CD14-positive monocyte (primary cell): ENCODE results near the gene BRMS1L. TPM values are rescaled to one million over a fixed set of nuclear protein-coding genes. Genes with fewer than 3 reads are reported as not detected.

Experiments
- DNase-seq, 3 donors: peaks; one replicate each; pipeline ENCODE4 v3.0.0-alpha.2; 2011 to 2022
- H2AFZ ChIP-seq: 2 replicates; pipeline ENCODE4 v1.6.0; 2012; ENCODE audit warnings: mild to moderate bottlenecking, low read depth, low read length, inconsistent platforms; ENCODE audit not compliant: insufficient read depth, poor library complexity, severe bottlenecking
- H3K27ac ChIP-seq, 2 donors: 1 replicate in 1 of 2; 2 replicates in 1 of 2; pipeline ENCODE4 v1.5.1; 2012 to 2013; ENCODE audit warnings: low read length in 2 of 2, control low read depth in 1 of 2, inconsistent platforms in 1 of 2, low read depth in 1 of 2, mild to moderate bottlenecking in 1 of 2
- H3K27me3 ChIP-seq, 2 donors: one replicate each; pipeline versions ENCODE4 v1.6.0 to v1.6.1; 2011 to 2013; ENCODE audit warnings: low read length in 2 of 2; ENCODE audit not compliant: control insufficient read depth in 2 of 2, insufficient read depth in 2 of 2
- H3K36me3 ChIP-seq, 2 donors: replicated peaks in 1 of 2; 1 replicate in 1 of 2; 2 replicates in 1 of 2; pipeline versions ENCODE4 v1.5.1 to v1.6.1; 2012 to 2013; ENCODE audit warnings: low read length in 2 of 2, control low read depth in 1 of 2, inconsistent platforms in 1 of 2, mild to moderate bottlenecking in 1 of 2; ENCODE audit not compliant: insufficient read depth in 2 of 2, control insufficient read depth in 1 of 2
- H3K4me1 ChIP-seq, 2 donors: 1 replicate in 1 of 2; 2 replicates in 1 of 2; pipeline versions ENCODE4 v1.5.1 to v1.6.1; 2012 to 2013; ENCODE audit warnings: low read length in 2 of 2, control low read depth in 1 of 2, inconsistent platforms in 1 of 2, mild to moderate bottlenecking in 1 of 2, moderate library complexity in 1 of 2; ENCODE audit not compliant: insufficient read depth in 2 of 2, control insufficient read depth in 1 of 2
- H3K4me2 ChIP-seq: replicated peaks from 2 replicates; pipeline ENCODE3; 2012; ENCODE audit warnings: low read length, moderate library complexity, mild to moderate bottlenecking; ENCODE audit not compliant: poor library complexity, severe bottlenecking; ENCODE audit errors: extremely low read depth
- H3K4me3 ChIP-seq, 3 experiments: fragments of 200-600 bp in 1 of 3; sonication (generic) in 1 of 3; replicated peaks in 1 of 3; 1 replicate in 2 of 3; 2 replicates in 1 of 3; pipeline ENCODE4 v1.5.1; 2011 to 2013; ENCODE audit warnings: low read length in 3 of 3, mild to moderate bottlenecking in 3 of 3, control low read depth in 2 of 3, low read depth in 2 of 3, inconsistent platforms in 1 of 3, moderate library complexity in 1 of 3
- H3K79me2 ChIP-seq: 2 replicates; pipeline ENCODE4 v1.6.0; 2012; ENCODE audit warnings: mild to moderate bottlenecking, control low read depth, inconsistent platforms, low read length, moderate library complexity; ENCODE audit not compliant: insufficient read depth
- H3K9ac ChIP-seq: 2 replicates; pipeline ENCODE4 v1.6.0; 2017; ENCODE audit warnings: low read length, mild to moderate bottlenecking; ENCODE audit not compliant: insufficient read depth, poor library complexity, severe bottlenecking
- H3K9me3 ChIP-seq, 2 donors: replicated peaks in 1 of 2; 1 replicate in 1 of 2; 2 replicates in 1 of 2; pipeline versions ENCODE4 v1.5.1 to v1.6.1; 2012 to 2013; ENCODE audit warnings: low read length in 2 of 2, control low read depth in 1 of 2; ENCODE audit not compliant: control insufficient read depth in 1 of 2, insufficient read depth in 1 of 2
- H4K20me1 ChIP-seq: 2 replicates; pipeline ENCODE4 v1.6.0; 2012; ENCODE audit warnings: mild to moderate bottlenecking, low read length, control low read depth, moderate library complexity; ENCODE audit not compliant: insufficient read depth
- H3K27ac Mint-ChIP-seq, 7 donors: one replicate each; pipeline ENCODE4 v1.8.0; 2020; ENCODE audit warnings: mild to moderate bottlenecking in 7 of 7, mixed read lengths in 7 of 7, moderate library complexity in 6 of 7, inconsistent platforms in 2 of 7
- H3K27me3 Mint-ChIP-seq, 3 donors: one replicate each; pipeline ENCODE4 v1.8.0; 2021 to 2022; ENCODE audit warnings: low read depth in 3 of 3, mild to moderate bottlenecking in 3 of 3, mixed read lengths in 3 of 3, moderate library complexity in 3 of 3, inconsistent platforms in 1 of 3
- H3K36me3 Mint-ChIP-seq, 2 donors: one replicate each; pipeline ENCODE4 v1.8.0; 2020; ENCODE audit warnings: mixed read lengths in 2 of 2, inconsistent platforms in 1 of 2, mild to moderate bottlenecking in 1 of 2
- H3K4me1 Mint-ChIP-seq: one replicate; pipeline ENCODE4 v1.8.0; 2020; ENCODE audit warnings: mild to moderate bottlenecking, mixed read lengths
- H3K4me3 Mint-ChIP-seq, 2 donors: one replicate each; pipeline ENCODE4 v1.8.0; 2020; ENCODE audit warnings: mild to moderate bottlenecking in 2 of 2, mixed read lengths in 2 of 2, moderate library complexity in 1 of 2
- H3K9me3 Mint-ChIP-seq, 7 donors: one replicate each; pipeline ENCODE4 v1.8.0; 2020 to 2022; ENCODE audit warnings: mixed read lengths in 7 of 7, mild to moderate bottlenecking in 6 of 7, moderate library complexity in 6 of 7, inconsistent platforms in 2 of 7
- WGBS: methylation state at CpG from one replicate; pipeline ENCODE4 v1.1.5; 2013; ENCODE audit warnings: missing lambda C conversion rate; ENCODE audit not compliant: insufficient coverage; 5-methylcytosine and 5-hydroxymethylcytosine counted together
- intact Hi-C, 2 donors: fragments of 100-400 bp; cut with micrococcal nuclease; formaldehyde crosslinking; loops; one replicate each; pipeline versions ENCODE4 v1.15.0 to v1.15.1; 2023
- polyA plus RNA-seq, 3 donors: library from polyadenylated mRNA; depleted of rRNA in 1 of 3; unstranded in 2 of 3; stranded (reverse) in 1 of 3; fragments of 300-500 nt in 2 of 3; fragments of >200 nt in 1 of 3; fragmentation: Illumina TruSeq in 2 of 3; gene quantifications; 1 replicate in 2 of 3; 2 replicates in 1 of 3; pipeline ENCODE4 v1.2.3, GENCODE V29; 2012 to 2021
- TF ChIP-seq, protein P1 (sequence below): fragments of 200-600 bp; IDR thresholded peaks from one replicate; pipeline ENCODE4 v1.8.0; 2022; ENCODE audit warnings: antibody characterized with exemption, mild to moderate bottlenecking

BRMS1L gene
- polyA plus RNA-seq, 3 donors: 0.86 to 2.1 (median 1.7) TPM

DNA sequence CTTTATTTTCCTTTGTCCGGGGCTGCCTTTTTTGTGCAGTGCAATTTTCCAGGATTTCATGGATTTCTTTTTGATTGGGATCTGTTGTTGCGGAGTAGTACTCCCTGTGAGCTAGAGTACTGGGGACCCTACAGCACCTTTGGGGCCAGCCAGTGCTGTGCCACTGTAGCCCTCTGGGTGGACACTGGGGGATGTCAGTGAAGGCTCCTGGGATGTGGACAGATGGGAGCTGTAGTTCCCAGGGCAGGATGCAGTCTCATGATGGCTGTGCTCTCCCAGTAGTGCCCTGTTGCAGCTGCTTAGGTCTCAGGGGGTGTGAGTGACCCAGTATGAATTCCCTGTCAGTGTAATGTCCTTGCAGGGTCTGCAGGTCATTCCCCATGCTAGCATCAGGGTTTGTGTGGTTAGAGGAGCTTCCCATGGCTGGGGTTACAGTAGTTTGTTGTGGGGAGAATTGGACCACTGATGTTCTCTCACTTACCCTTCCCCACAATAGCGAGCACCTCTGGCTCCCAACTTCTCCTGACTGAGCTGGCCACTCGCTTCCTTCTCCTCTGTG lies 72.2 kb downstream of the BRMS1L start:
- Histone ChIP-seq H3K4me3 (no peak overlapping the region), H4K20me1 (no peaks in the 10 kb centered on the region), H3K4me2 (no peak overlapping the region), H3K9me3 (peaks cover 4% of the 10 kb centered on the region in 2 donors), H3K9ac (no peak overlapping the region), H3K79me2 (no peaks in the 10 kb centered on the region), H3K27ac (no peak overlapping the region), H3K4me1 (no peaks in the 10 kb centered on the region), H3K27me3 (no peaks in the 10 kb centered on the region), H3K36me3 (no peaks in the 10 kb centered on the region), H2AFZ (no peak overlapping the region)
- Mint-ChIP-seq H3K27me3 (no peaks in the 10 kb centered on the region), H3K27ac (no peak overlapping the region), H3K4me1 (no peaks in the 10 kb centered on the region), H3K9me3 (peaks cover 2 to 23% (median 12%) of the 10 kb centered on the region in 7 donors), H3K4me3 (no peak overlapping the region), H3K36me3 (no peaks in the 10 kb centered on the region)
- TF ChIP-seq, protein P1, sequence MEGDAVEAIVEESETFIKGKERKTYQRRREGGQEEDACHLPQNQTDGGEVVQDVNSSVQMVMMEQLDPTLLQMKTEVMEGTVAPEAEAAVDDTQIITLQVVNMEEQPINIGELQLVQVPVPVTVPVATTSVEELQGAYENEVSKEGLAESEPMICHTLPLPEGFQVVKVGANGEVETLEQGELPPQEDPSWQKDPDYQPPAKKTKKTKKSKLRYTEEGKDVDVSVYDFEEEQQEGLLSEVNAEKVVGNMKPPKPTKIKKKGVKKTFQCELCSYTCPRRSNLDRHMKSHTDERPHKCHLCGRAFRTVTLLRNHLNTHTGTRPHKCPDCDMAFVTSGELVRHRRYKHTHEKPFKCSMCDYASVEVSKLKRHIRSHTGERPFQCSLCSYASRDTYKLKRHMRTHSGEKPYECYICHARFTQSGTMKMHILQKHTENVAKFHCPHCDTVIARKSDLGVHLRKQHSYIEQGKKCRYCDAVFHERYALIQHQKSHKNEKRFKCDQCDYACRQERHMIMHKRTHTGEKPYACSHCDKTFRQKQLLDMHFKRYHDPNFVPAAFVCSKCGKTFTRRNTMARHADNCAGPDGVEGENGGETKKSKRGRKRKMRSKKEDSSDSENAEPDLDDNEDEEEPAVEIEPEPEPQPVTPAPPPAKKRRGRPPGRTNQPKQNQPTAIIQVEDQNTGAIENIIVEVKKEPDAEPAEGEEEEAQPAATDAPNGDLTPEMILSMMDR: no peak
- intact Hi-C loops: no loop called here
- WGBS: 60% methylated on average over 1 of the region's 4 CpGs
- no peak for DNase-seq

DNA sequence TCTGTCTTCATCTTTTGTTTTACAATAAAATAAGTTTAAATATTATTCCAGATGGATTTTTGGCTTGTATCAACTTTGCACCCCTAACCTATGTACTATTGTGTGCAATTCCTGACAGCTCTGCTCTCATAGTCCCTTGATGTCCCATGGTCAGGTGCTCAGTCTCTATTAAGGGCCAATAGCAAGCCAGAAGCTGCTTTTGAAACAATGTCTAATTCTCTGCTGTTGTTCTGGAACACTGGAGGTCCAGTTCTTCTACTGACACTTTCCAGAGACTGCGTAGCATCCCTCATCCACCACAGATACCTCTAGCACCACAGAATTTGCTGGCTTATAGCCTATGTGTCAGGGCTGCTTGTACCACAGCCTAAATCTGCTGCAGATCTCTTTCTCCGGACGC lies 74.6 kb downstream of the BRMS1L start:
- H2AFZ ChIP-seq: no peak overlapping the region
- H3K36me3 Mint-ChIP-seq: no peaks in the 10 kb centered on the region
- no peak overlapping the region for H3K4me2 ChIP-seq
- H3K27ac ChIP-seq: no peak overlapping the region
- H3K9me3 Mint-ChIP-seq: peaks cover 2 to 10% (median 6%) of the 10 kb centered on the region in 7 donors
- H3K36me3 ChIP-seq: no peaks in the 10 kb centered on the region
- peaks cover 0 to 3% (median 0%) of the 10 kb centered on the region in 3 donors for H3K27me3 Mint-ChIP-seq
- no peaks in the 10 kb centered on the region for H3K27me3 ChIP-seq
- H3K27ac Mint-ChIP-seq: no peak overlapping the region
- TF ChIP-seq, protein P1: no peak
- DNase-seq: no peak
- peaks cover 0 to 4% of the 10 kb centered on the region in 2 donors for H3K9me3 ChIP-seq
- H3K79me2 ChIP-seq: no peaks in the 10 kb centered on the region
- WGBS: 100% methylated on average over 3 of the region's 3 CpGs
- no peaks in the 10 kb centered on the region for H4K20me1 ChIP-seq
- no peak overlapping the region for H3K4me3 ChIP-seq
- no peak overlapping the region for H3K4me3 Mint-ChIP-seq
- no peak overlapping the region for H3K9ac ChIP-seq
- no peaks in the 10 kb centered on the region for H3K4me1 Mint-ChIP-seq
- intact Hi-C loops: no loop called here
- H3K4me1 ChIP-seq: no peaks in the 10 kb centered on the region
